PFSK-1 (cell line): ENCODE data around the gene PDE6A.

Experiments used
- FOXP2 ChIP-seq: optimal IDR thresholded peaks from 2 replicates; pipeline ENCODE3; 2011; ENCODE audit warnings: borderline replicate concordance, control low read depth, inconsistent platforms; ENCODE audit not compliant: insufficient read depth; ENCODE audit errors: extremely low read length, extremely low read depth
- POLR2AphosphoS5 ChIP-seq: IDR thresholded peaks from 2 replicates; pipeline ENCODE4 v1.6.1; 2012; ENCODE audit warnings: low read depth, mild to moderate bottlenecking, control low read depth, low read length, moderate library complexity
- SIN3A ChIP-seq: IDR thresholded peaks from 2 replicates; pipeline ENCODE4 v1.6.1; 2012; ENCODE audit warnings: mild to moderate bottlenecking, low read length, moderate library complexity, borderline replicate concordance; ENCODE audit not compliant: insufficient read depth
- TAF1 ChIP-seq: IDR thresholded peaks from 2 replicates; pipeline ENCODE4 v1.6.1; 2012; ENCODE audit warnings: low read length, control low read depth, borderline replicate concordance; ENCODE audit not compliant: insufficient read depth
- TF ChIP-seq, protein P1 (sequence below), 2 experiments: IDR thresholded peaks; 2 replicates each; pipeline versions ENCODE4 v1.6.1 to v1.8.0; 2011 to 2012; ENCODE audit warnings: low read depth in 2 of 2, low read length in 2 of 2, control low read depth in 1 of 2, inconsistent platforms in 1 of 2, mild to moderate bottlenecking in 1 of 2, moderate library complexity in 1 of 2; ENCODE audit not compliant: insufficient read depth in 1 of 2

The PDE6A gene

DNA sequence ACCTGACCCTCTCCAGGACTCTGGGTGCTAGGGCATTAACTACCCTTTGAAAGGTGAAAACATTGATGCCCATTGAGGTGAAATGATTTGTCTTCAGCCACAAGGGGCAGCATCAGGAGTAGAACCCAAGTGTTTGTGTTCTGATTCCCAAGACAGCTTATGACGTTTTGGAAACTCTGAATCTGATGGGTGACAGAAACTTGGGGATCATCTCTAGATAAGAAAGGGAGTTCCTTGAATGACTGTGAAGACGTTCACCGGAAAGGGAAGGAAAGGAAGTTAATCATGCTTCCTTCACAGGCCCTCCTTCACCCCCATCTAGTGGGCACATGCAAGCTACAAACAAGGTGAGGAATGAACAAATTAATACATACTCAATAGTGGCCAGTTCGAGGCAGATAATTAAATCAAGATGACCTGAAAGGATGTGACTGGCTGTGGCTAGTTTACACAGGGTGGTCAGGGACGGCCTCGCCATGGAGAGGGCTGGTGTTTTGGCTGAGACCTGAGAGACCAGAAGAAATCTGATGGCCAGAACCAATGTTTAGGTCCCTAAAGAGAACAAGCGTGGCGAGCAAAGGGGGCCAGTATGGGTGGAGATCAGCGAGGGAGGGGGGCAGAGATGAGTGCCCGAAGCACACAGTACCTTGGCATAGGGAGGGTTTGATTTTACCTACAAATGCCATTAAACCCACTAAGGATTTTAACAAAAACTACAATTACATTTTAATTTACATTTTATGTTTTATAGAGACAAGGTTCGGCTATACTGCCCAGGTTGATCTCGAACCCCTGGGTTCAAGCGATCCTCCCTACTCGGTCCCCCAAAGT is 15.0 kb upstream of the PDE6A start:
- TF ChIP-seq SIN3A (no peak), POLR2AphosphoS5 (no peak), TAF1 (no peak), FOXP2 (no peak)
- TF ChIP-seq, protein P1, sequence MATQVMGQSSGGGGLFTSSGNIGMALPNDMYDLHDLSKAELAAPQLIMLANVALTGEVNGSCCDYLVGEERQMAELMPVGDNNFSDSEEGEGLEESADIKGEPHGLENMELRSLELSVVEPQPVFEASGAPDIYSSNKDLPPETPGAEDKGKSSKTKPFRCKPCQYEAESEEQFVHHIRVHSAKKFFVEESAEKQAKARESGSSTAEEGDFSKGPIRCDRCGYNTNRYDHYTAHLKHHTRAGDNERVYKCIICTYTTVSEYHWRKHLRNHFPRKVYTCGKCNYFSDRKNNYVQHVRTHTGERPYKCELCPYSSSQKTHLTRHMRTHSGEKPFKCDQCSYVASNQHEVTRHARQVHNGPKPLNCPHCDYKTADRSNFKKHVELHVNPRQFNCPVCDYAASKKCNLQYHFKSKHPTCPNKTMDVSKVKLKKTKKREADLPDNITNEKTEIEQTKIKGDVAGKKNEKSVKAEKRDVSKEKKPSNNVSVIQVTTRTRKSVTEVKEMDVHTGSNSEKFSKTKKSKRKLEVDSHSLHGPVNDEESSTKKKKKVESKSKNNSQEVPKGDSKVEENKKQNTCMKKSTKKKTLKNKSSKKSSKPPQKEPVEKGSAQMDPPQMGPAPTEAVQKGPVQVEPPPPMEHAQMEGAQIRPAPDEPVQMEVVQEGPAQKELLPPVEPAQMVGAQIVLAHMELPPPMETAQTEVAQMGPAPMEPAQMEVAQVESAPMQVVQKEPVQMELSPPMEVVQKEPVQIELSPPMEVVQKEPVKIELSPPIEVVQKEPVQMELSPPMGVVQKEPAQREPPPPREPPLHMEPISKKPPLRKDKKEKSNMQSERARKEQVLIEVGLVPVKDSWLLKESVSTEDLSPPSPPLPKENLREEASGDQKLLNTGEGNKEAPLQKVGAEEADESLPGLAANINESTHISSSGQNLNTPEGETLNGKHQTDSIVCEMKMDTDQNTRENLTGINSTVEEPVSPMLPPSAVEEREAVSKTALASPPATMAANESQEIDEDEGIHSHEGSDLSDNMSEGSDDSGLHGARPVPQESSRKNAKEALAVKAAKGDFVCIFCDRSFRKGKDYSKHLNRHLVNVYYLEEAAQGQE (IDR thresholded peaks at IDR 0.05; ENCODE audit: insufficient read depth in 1 of 2, low read depth in 2 of 2, low read length in 2 of 2), result no peak

GRCh38 chr5:149957855-149958254 is 13.3 kb upstream of the PDE6A start:
- TF ChIP-seq SIN3A, result no peak
- TF ChIP-seq TAF1, result no peak
- TF ChIP-seq, protein P1 (IDR thresholded peaks at IDR 0.05; ENCODE audit: insufficient read depth in 1 of 2, low read depth in 2 of 2, low read length in 2 of 2), result no peak
- TF ChIP-seq FOXP2, result no peak
- TF ChIP-seq POLR2AphosphoS5, result no peak

GRCh38 chr5:149956685-149957084 is 12.1 kb upstream of the PDE6A start:
- TF ChIP-seq, protein P1 (IDR thresholded peaks at IDR 0.05; ENCODE audit: insufficient read depth in 1 of 2, low read depth in 2 of 2, low read length in 2 of 2), result no peak
- TF ChIP-seq SIN3A (no peak), POLR2AphosphoS5 (no peak), TAF1 (no peak), FOXP2 (no peak)

GRCh38 chr5:149954798-149955197 is 10.2 kb upstream of the PDE6A start:
- TF ChIP-seq FOXP2 (no peak), SIN3A (no peak), TAF1 (no peak), POLR2AphosphoS5 (no peak)
- TF ChIP-seq, protein P1 (IDR thresholded peaks at IDR 0.05; ENCODE audit: insufficient read depth in 1 of 2, low read depth in 2 of 2, low read length in 2 of 2), result no peak
